Vagina (tissue), 2 donors: Measurements from ENCODE around the gene FBXO44. TPM values are rescaled to one million over a fixed set of nuclear protein-coding genes. Genes with fewer than 3 reads are reported as not detected.

Experiments
- DNase-seq, 2 donors: peaks; one replicate each; pipeline ENCODE4 v3.0.0-alpha.2; 2017; ENCODE audit errors: extremely low spot score in 2 of 2
- H3K27ac ChIP-seq: fragments of 200-600 bp; sonication (generic); one replicate; pipeline ENCODE4 v1.5.1; 2019
- H3K27me3 ChIP-seq: fragments of 200-600 bp; sonication (generic); one replicate; pipeline ENCODE4 v1.5.1; 2019
- H3K36me3 ChIP-seq, 2 donors: fragments of 200-600 bp; sonication (generic); one replicate each; pipeline ENCODE4 v1.5.1; 2017 to 2019
- H3K4me1 ChIP-seq: fragments of 200-600 bp; sonication (generic); one replicate; pipeline ENCODE4 v1.5.1; 2019
- H3K4me3 ChIP-seq, 2 donors: fragments of 200-600 bp; sonication (generic); 1 replicate in 1 of 2; 2 replicates in 1 of 2; pipeline ENCODE4 v1.5.1; 2016 to 2019
- H3K9me3 ChIP-seq: fragments of 200-600 bp; sonication (generic); one replicate; pipeline ENCODE4 v1.5.1; 2019
- POLR2A ChIP-seq, 2 donors: fragments of 450-650 bp; IDR thresholded peaks; one replicate each; pipeline ENCODE4 v1.6.1; 2017; ENCODE audit warnings: antibody characterized with exemption in 2 of 2, mild to moderate bottlenecking in 2 of 2, moderate library complexity in 2 of 2
- POLR2AphosphoS5 ChIP-seq, 2 donors: sonication (generic); formaldehyde crosslinking; IDR thresholded peaks; one replicate each; pipeline ENCODE4 v1.9.0; 2017; ENCODE audit warnings: antibody characterized with exemption in 2 of 2, mild to moderate bottlenecking in 2 of 2, low read depth in 1 of 2; ENCODE audit not compliant: insufficient read depth in 1 of 2
- intact Hi-C: fragments of 100-400 bp; cut with DNase I; formaldehyde crosslinking; loops from one replicate; pipeline ENCODE4 v1.15.1; 2023
- total RNA-seq: library from RNA; depleted of rRNA; stranded (reverse); fragments of >200 nt; gene quantifications from one replicate; pipeline ENCODE4 v1.2.3, GENCODE V29; 2016
- TF ChIP-seq, protein P1 (sequence below), 3 experiments: fragments of 450-650 bp in 2 of 3; fragments of 200-600 bp in 1 of 3; sonication (generic) in 1 of 3; IDR thresholded peaks; one replicate each; pipeline ENCODE4 v1.5.1; 2017 to 2019; ENCODE audit warnings: antibody characterized with exemption in 3 of 3, mild to moderate bottlenecking in 2 of 3, moderate library complexity in 2 of 3

Gene FBXO44
- total RNA-seq, 1 donor from 2014 or later = 38.3 TPM

DNA sequence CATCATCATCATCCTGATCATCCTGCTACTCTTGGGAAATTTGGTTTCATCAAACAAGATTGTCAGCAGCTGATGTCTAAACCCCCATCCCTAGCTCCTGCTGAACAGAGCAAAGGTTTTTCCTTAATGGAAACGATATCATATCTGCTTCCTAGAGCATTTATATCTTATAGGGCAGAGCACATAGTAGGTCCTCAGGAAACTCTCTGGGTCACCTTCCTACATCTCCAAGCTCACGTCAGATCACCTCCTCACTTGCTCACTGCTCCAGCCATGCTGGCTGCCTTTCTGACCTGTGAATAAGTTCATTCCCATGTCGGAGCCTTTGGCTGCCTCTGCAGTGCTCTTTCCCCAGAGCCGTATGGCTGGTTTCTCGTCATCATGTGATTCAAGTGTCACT, 10.9 kb upstream of the FBXO44 start:
- Histone ChIP-seq H3K4me3 (no peak overlapping the region), H3K27me3 (no peaks in the 10 kb centered on the region), H3K36me3 (no peaks in the 10 kb centered on the region), H3K4me1 (peaks cover 5% of the 10 kb centered on the region), H3K9me3 (no peaks in the 10 kb centered on the region), H3K27ac (no peak overlapping the region)
- no peak for DNase-seq
- intact Hi-C loops = no loop called here
- TF ChIP-seq POLR2AphosphoS5 (IDR thresholded peaks at IDR 0.05; ENCODE audit: insufficient read depth in 1 of 2, low read depth in 1 of 2) = no peak
- TF ChIP-seq, protein P1, sequence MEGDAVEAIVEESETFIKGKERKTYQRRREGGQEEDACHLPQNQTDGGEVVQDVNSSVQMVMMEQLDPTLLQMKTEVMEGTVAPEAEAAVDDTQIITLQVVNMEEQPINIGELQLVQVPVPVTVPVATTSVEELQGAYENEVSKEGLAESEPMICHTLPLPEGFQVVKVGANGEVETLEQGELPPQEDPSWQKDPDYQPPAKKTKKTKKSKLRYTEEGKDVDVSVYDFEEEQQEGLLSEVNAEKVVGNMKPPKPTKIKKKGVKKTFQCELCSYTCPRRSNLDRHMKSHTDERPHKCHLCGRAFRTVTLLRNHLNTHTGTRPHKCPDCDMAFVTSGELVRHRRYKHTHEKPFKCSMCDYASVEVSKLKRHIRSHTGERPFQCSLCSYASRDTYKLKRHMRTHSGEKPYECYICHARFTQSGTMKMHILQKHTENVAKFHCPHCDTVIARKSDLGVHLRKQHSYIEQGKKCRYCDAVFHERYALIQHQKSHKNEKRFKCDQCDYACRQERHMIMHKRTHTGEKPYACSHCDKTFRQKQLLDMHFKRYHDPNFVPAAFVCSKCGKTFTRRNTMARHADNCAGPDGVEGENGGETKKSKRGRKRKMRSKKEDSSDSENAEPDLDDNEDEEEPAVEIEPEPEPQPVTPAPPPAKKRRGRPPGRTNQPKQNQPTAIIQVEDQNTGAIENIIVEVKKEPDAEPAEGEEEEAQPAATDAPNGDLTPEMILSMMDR (IDR thresholded peaks at IDR 0.05) = no peak
- no peak for TF ChIP-seq POLR2A (IDR thresholded peaks at IDR 0.05)

DNA sequence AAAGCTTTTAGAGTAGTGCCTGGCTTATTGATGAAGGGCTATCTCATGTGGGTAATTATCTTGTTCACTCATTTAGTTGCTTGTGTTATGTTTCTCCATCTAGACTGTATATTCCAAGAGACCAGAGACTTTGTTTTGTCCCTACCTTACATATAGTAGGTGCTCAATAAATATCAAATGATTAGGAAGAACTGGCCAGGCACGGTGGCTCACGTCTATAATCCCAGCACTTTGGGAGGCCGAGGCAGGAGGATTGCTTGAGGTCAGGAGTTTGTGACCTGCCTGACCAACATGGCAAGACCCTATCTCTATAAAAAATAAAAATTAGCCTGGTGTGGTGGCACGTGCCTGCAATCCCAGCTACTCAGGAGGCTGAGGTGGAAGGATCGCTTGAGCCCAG, 9.4 kb upstream of the FBXO44 start:
- peaks cover 9% of the 10 kb centered on the region for H3K27me3 ChIP-seq
- intact Hi-C loops = loop anchor here (5.0 kb wide), 1 partner anchor 603 kb away; no protein-coding TSS in a partner anchor
- no peaks in the 10 kb centered on the region for H3K9me3 ChIP-seq
- TF ChIP-seq POLR2AphosphoS5 (IDR thresholded peaks at IDR 0.05; ENCODE audit: insufficient read depth in 1 of 2, low read depth in 1 of 2) (no peak), POLR2A (IDR thresholded peaks at IDR 0.05) (no peak)
- TF ChIP-seq, protein P1 (IDR thresholded peaks at IDR 0.05) = no peak
- H3K4me3 ChIP-seq = no peak overlapping the region
- no peak overlapping the region for H3K27ac ChIP-seq
- H3K4me1 ChIP-seq = peaks cover 19% of the 10 kb centered on the region
- no peak for DNase-seq
- H3K36me3 ChIP-seq = no peaks in the 10 kb centered on the region

DNA sequence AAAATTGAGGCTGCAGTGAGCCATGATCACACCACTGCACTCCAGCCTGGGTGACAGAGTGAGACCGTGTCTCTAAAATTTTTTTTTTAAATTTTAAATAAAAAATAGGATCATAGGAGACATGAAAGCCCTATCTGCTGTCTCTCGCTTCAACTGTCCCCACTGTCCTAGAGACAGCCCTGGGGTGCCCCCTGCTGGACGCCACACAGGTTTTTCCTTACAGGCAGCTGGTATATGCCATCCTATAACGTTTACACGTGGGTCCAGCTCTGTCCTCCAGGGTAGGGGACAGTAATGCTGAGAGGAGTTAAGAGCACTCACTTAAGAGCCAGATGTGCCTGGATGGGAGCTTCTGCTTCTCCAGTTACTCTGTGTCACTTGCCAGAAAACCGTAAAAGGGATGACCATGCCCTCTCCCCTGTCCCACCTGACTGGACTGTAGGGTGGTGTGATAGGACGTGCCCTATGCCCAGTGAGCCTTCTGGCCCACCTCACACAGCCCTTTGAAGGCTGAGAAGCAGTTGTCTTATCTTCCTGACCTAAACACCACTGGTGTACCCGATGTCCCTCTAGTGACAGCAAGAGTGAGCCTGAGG, 8.9 kb upstream of the FBXO44 start:
- intact Hi-C loops = loop anchor here (5.0 kb wide), 1 partner anchor 603 kb away; no protein-coding TSS in a partner anchor
- H3K4me1 ChIP-seq = peaks cover 24% of the 10 kb centered on the region
- TF ChIP-seq POLR2AphosphoS5 (IDR thresholded peaks at IDR 0.05; ENCODE audit: insufficient read depth in 1 of 2, low read depth in 1 of 2) (no peak), POLR2A (IDR thresholded peaks at IDR 0.05) (no peak)
- TF ChIP-seq, protein P1 (IDR thresholded peaks at IDR 0.05) = peak; percentile 3 to 59 (median 52)
- peaks cover 9% of the 10 kb centered on the region for H3K27me3 ChIP-seq
- H3K9me3 ChIP-seq = no peaks in the 10 kb centered on the region
- no peaks in the 10 kb centered on the region for H3K36me3 ChIP-seq
- no peak overlapping the region for H3K27ac ChIP-seq
- H3K4me3 ChIP-seq = no peak overlapping the region
- DNase-seq = no peak

DNA sequence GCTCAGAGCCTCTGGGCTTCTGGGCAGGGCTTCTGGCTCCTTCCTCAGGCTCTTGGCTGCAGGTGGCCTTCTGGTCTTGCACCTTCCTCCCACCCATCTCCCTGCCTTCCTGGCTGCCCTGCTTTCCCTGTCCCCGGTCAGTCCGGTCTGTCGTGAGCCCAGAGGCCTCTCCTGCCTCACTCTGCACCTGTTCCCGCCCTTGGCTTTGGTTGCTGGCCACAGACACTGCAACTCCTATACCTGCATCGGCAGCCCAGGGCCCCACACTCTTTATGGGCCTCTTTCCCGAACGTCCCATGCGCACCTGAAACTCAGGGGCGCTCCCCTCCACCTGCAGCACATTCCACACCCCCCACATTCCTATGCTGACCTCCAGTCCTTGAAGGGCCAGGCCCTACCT, 8.4 kb upstream of the FBXO44 start:
- no peak overlapping the region for H3K27ac ChIP-seq
- TF ChIP-seq POLR2A (IDR thresholded peaks at IDR 0.05) = no peak
- TF ChIP-seq, protein P1 (IDR thresholded peaks at IDR 0.05) = no peak
- no peak for TF ChIP-seq POLR2AphosphoS5 (IDR thresholded peaks at IDR 0.05; ENCODE audit: insufficient read depth in 1 of 2, low read depth in 1 of 2)
- peaks cover 9% of the 10 kb centered on the region for H3K27me3 ChIP-seq
- no peaks in the 10 kb centered on the region for H3K36me3 ChIP-seq
- intact Hi-C loops = loop anchor here (5.0 kb wide), 1 partner anchor 604 kb away; no protein-coding TSS in a partner anchor
- peaks cover 27% of the 10 kb centered on the region for H3K4me1 ChIP-seq
- H3K4me3 ChIP-seq = no peak overlapping the region
- no peaks in the 10 kb centered on the region for H3K9me3 ChIP-seq
- no peak for DNase-seq

DNA sequence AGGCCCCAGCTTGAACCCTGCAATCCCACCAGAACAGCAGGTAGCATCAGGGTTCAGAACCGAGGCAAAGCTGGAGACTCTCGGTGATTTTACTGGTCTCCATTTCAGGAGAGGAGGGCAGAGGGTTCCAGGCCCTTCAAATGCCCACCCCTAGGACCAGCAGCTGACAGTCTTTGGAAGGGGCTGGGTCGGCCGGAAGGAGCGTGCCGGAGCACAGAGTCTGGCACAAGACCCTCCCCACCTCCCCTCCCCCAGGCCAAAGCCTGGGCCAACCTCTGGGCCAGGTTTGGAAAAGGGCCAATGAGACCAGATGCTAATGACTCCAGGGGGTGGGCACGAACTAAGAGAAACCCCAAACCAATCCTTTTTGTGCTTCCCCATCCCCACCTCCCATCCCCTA, 7.3 kb upstream of the FBXO44 start:
- TF ChIP-seq POLR2AphosphoS5 (IDR thresholded peaks at IDR 0.05; ENCODE audit: insufficient read depth in 1 of 2, low read depth in 1 of 2) (no peak), POLR2A (IDR thresholded peaks at IDR 0.05) (no peak)
- TF ChIP-seq, protein P1 (IDR thresholded peaks at IDR 0.05) = no peak
- Histone ChIP-seq H3K27me3 (peaks cover 9% of the 10 kb centered on the region), H3K9me3 (no peaks in the 10 kb centered on the region), H3K4me1 (peaks cover 27% of the 10 kb centered on the region), H3K4me3 (no peak overlapping the region), H3K27ac (no peak overlapping the region), H3K36me3 (no peaks in the 10 kb centered on the region)
- DNase-seq = no peak
- intact Hi-C loops = loop anchor here (5.0 kb wide), 1 partner anchor 605 kb away; no protein-coding TSS in a partner anchor
